NB4 (cell line): ENCODE results near the gene SLC5A10.

Experiments
- CTCF ChIP-seq: IDR thresholded peaks from one replicate; pipeline ENCODE4 v1.5.1; 2012; ENCODE audit warnings: low read depth, low read length
- POLR2A ChIP-seq: IDR thresholded peaks from 2 replicates; pipeline ENCODE4 v1.6.1; 2011; ENCODE audit warnings: mild to moderate bottlenecking; ENCODE audit not compliant: insufficient read length; ENCODE audit errors: extremely low read depth
- TF ChIP-seq, protein P1 (sequence below): IDR thresholded peaks from 2 replicates; pipeline ENCODE4 v1.6.1; 2011; ENCODE audit warnings: low read depth, low read length

DNA sequence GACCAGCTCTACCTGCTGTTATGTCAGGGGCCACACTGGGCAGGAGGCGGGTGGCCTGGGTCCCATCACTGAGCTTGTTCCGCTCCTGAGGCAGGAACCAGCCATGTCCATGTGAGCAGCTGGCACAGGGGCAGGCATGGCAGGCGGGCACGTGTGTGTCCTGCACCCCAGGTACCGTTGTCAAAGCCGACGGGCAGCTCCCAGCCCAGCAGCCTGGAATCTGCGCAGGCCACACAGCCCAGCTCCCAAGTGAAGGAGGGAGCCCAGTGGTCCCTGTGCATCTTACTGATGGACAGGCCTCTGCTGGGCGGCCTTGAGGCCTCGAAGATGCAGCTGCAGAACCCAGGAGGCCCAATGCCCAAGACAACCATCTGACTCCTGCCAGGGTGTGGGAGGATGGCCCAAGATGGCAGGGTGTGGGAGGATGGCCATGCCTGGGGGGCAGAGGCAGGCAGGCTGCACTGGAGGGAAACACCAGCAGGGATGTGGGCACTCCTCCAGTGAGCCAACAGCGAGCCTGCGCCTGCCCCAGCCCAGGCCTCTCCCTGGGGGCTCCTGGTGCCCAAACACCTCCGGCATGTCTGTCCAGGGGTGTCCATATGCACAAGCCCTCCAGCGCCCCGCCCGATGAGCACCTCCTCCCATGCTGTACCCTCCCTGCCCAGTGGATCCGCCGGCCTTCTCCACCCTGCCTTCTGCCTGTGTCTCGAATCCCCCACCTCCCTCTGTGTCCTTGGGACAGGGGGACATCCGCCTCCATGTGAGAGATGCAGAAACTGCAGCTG lies 39.8 kb downstream of the SLC5A10 start:
- TF ChIP-seq CTCF (no peak), POLR2A (no peak)
- TF ChIP-seq, protein P1, sequence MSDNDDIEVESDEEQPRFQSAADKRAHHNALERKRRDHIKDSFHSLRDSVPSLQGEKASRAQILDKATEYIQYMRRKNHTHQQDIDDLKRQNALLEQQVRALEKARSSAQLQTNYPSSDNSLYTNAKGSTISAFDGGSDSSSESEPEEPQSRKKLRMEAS: no peak
